ENCODE measurements around the gene LOXL1. TPM values are rescaled to one million over a fixed set of nuclear protein-coding genes. Genes with fewer than 3 reads are reported as not detected.

Gene LOXL1
- polyA plus RNA-seq, 1 of the 3 experiments (the other 2 are of a cell fraction), result 50.3 TPM

GRCh38 chr15:73997986-73998385, 71.7 kb downstream of the LOXL1 start:
- CTCF ChIA-PET, result no interaction called here

More at GRCh38 chr15:73997986-73998385, 71.7 kb downstream of the LOXL1 start:
- peaks cover 90% of the 10 kb centered on the region for H3K79me2 ChIP-seq (ENCODE audit: insufficient read depth)
- POLR2A ChIA-PET, result no interaction called here
- peaks cover 14 to 23% of the 10 kb centered on the region in 2 experiments; a peak in 3 of 4 replicates for H3K4me1 ChIP-seq (ENCODE audit: control insufficient read depth in 1 of 2, insufficient read depth in 2 of 2, low read depth in 1 of 2, low read length in 1 of 2)
- H3K9me3 ChIP-seq, result no peaks in the 10 kb centered on the region
- no peak overlapping the region for H2AFZ ChIP-seq (ENCODE audit: low read depth)
- no peak overlapping the region for H3K9ac ChIP-seq
- H3K27ac ChIP-seq (ENCODE audit: low read depth in 2 of 2, low read length in 1 of 2), result no peak overlapping the region
- no peaks in the 10 kb centered on the region for H3K9me2 ChIP-seq
- H3K4me2 ChIP-seq, result peak overlapping the region; percentile 94; the same call in 1 of the 2 replicates
- no peak for TF ChIP-seq YY1 (IDR thresholded peaks at IDR 0.05; ENCODE audit: low read depth)
- TF ChIP-seq, protein P1, sequence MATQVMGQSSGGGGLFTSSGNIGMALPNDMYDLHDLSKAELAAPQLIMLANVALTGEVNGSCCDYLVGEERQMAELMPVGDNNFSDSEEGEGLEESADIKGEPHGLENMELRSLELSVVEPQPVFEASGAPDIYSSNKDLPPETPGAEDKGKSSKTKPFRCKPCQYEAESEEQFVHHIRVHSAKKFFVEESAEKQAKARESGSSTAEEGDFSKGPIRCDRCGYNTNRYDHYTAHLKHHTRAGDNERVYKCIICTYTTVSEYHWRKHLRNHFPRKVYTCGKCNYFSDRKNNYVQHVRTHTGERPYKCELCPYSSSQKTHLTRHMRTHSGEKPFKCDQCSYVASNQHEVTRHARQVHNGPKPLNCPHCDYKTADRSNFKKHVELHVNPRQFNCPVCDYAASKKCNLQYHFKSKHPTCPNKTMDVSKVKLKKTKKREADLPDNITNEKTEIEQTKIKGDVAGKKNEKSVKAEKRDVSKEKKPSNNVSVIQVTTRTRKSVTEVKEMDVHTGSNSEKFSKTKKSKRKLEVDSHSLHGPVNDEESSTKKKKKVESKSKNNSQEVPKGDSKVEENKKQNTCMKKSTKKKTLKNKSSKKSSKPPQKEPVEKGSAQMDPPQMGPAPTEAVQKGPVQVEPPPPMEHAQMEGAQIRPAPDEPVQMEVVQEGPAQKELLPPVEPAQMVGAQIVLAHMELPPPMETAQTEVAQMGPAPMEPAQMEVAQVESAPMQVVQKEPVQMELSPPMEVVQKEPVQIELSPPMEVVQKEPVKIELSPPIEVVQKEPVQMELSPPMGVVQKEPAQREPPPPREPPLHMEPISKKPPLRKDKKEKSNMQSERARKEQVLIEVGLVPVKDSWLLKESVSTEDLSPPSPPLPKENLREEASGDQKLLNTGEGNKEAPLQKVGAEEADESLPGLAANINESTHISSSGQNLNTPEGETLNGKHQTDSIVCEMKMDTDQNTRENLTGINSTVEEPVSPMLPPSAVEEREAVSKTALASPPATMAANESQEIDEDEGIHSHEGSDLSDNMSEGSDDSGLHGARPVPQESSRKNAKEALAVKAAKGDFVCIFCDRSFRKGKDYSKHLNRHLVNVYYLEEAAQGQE (IDR thresholded peaks at IDR 0.05; ENCODE audit: low read depth, low read length), result no peak
- no peak for TF ChIP-seq GABPA (IDR thresholded peaks at IDR 0.05; ENCODE audit: low read depth)
- no peak for TF ChIP-seq MEF2A (IDR thresholded peaks at IDR 0.05; ENCODE audit: borderline replicate concordance, low read depth)
- TF ChIP-seq, protein P2, sequence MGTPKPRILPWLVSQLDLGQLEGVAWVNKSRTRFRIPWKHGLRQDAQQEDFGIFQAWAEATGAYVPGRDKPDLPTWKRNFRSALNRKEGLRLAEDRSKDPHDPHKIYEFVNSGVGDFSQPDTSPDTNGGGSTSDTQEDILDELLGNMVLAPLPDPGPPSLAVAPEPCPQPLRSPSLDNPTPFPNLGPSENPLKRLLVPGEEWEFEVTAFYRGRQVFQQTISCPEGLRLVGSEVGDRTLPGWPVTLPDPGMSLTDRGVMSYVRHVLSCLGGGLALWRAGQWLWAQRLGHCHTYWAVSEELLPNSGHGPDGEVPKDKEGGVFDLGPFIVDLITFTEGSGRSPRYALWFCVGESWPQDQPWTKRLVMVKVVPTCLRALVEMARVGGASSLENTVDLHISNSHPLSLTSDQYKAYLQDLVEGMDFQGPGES (IDR thresholded peaks at IDR 0.05; ENCODE audit: low read depth, low read length), result no peak
- TF ChIP-seq TEAD4 (IDR thresholded peaks at IDR 0.05; ENCODE audit: borderline replicate concordance, insufficient read depth), result no peak
- TF ChIP-seq RFX5 (IDR thresholded peaks at IDR 0.05; ENCODE audit: low read length), result no peak
- no peak for TF ChIP-seq CTCF (IDR thresholded peaks at IDR 0.05)
- no peak for TF ChIP-seq JUND (IDR thresholded peaks at IDR 0.05)
- no peak for TF ChIP-seq USF2 (IDR thresholded peaks at IDR 0.05; ENCODE audit: borderline replicate concordance, low read depth, low read length)
- TF ChIP-seq RXRA (IDR thresholded peaks at IDR 0.05; ENCODE audit: borderline replicate concordance, low read depth), result no peak
- TF ChIP-seq, protein P3, sequence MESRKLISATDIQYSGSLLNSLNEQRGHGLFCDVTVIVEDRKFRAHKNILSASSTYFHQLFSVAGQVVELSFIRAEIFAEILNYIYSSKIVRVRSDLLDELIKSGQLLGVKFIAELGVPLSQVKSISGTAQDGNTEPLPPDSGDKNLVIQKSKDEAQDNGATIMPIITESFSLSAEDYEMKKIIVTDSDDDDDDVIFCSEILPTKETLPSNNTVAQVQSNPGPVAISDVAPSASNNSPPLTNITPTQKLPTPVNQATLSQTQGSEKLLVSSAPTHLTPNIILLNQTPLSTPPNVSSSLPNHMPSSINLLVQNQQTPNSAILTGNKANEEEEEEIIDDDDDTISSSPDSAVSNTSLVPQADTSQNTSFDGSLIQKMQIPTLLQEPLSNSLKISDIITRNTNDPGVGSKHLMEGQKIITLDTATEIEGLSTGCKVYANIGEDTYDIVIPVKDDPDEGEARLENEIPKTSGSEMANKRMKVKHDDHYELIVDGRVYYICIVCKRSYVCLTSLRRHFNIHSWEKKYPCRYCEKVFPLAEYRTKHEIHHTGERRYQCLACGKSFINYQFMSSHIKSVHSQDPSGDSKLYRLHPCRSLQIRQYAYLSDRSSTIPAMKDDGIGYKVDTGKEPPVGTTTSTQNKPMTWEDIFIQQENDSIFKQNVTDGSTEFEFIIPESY (IDR thresholded peaks at IDR 0.05; ENCODE audit: borderline replicate concordance, low read depth), result no peak
- 98% methylated on average over 20 of the region's 27 CpGs for WGBS (ENCODE audit: low lambda C conversion rate)
- peaks cover 16% of the 10 kb centered on the region for H3F3A ChIP-seq (replicated peaks; ENCODE audit: insufficient read depth)
- H3K27me3 ChIP-seq (ENCODE audit: insufficient read depth), result no peaks in the 10 kb centered on the region
- H4K20me1 ChIP-seq (ENCODE audit: insufficient read depth), result peaks cover 6% of the 10 kb centered on the region; the same call in 1 of the 2 replicates
- no peak for DNase-seq
- no peak overlapping the region for H3K4me3 ChIP-seq (ENCODE audit: low read depth in 2 of 2, low read length in 1 of 2)
- peaks cover 19 to 39% of the 10 kb centered on the region in 2 experiments for H3K36me3 ChIP-seq (replicated peaks in 1 of 2; ENCODE audit: control insufficient read depth in 1 of 2, insufficient read depth in 2 of 2, low read length in 1 of 2)

Other genes starting within 250 kb of the LOXL1 start
- 60.1 and 86.2 TPM in 2 replicates for gene CD276, start 242.1 kb upstream of the LOXL1 start, polyA plus RNA-seq (2012; rRNA removed)
- gene INSYN1, start 173.1 kb upstream of the LOXL1 start, polyA plus RNA-seq (2012; rRNA removed), result 3.6 and 3.7 TPM in 2 replicates
- gene TBC1D21, start 52.9 kb upstream of the LOXL1 start, polyA plus RNA-seq (2012; rRNA removed), result not detected in 2 replicates
- gene STOML1, start 65.8 kb downstream of the LOXL1 start, polyA plus RNA-seq (2012; rRNA removed), result 19.1 and 20.4 TPM in 2 replicates
- gene PML, start 68.3 kb downstream of the LOXL1 start, polyA plus RNA-seq (2012; rRNA removed), result 14.0 and 18.4 TPM in 2 replicates
- gene GOLGA6A, start 156.1 kb downstream of the LOXL1 start, polyA plus RNA-seq (2012; rRNA removed), result not detected in 2 replicates
- 0.56 and 0.58 TPM in 2 replicates for gene ISLR2, start 204.1 kb downstream of the LOXL1 start, polyA plus RNA-seq (2012; rRNA removed)
- gene ISLR, start 247.2 kb downstream of the LOXL1 start, polyA plus RNA-seq (2012; rRNA removed), result 3.4 and 7.3 TPM in 2 replicates